PC-3 (cell line): Measurements from ENCODE around the gene SESN1.

Experiments
- CTCF ChIP-seq: fragments of 300-600 bp; sonication (generic); conservative IDR thresholded peaks from 2 replicates; pipeline ENCODE4 v1.5.1; 2017; ENCODE audit warnings: antibody characterized with exemption, low read depth, mild to moderate bottlenecking, low read length
- EZH2 ChIP-seq: fragments of 300-600 bp; sonication (generic); IDR thresholded peaks from one replicate; pipeline ENCODE4 v1.6.1; 2017; ENCODE audit warnings: antibody characterized with exemption, mild to moderate bottlenecking, low read length; ENCODE audit not compliant: unreplicated experiment

- no peak for TF ChIP-seq CTCF
- TF ChIP-seq EZH2 = no peak
Observed at GRCh38 chr6:109052852-109053251, 41.8 kb downstream of the SESN1 start.
